NCI-H2107 treated with DMSO at 0.1 percent for 48 hours (cell line): ENCODE results near the gene PRPS1.
"Not testable (repeated sequence)": the region's sequence is repeated elsewhere in the genome, so short reads cannot be mapped to it uniquely, and the experiment has no call there.

ENCODE experiments used
- DNase-seq: peaks from one replicate; lab custom pipeline; 2025; ENCODE audit not compliant: unreplicated experiment; lab: John Stamatoyannopoulos, UW

PRPS1 gene

DNA sequence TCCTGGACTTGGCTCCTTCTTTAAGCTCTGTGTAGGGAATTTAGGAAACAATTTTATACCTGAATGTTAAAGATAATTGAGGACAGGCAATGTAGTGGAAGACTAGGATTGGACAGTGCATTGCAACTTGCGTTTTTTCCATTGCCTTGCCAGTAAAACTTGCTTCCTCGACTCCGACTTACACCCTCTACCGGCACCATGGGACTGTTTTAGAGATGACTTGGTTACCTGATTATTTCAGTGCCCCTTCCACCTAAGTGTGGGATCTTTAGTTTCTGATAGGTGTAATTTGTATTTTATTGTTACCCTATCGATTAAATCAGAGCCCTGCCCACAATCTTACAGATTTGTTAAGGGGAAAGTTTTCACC lies 1.2 kb downstream of the PRPS1 start:
- peak; percentile 33 for DNase-seq

DNA sequence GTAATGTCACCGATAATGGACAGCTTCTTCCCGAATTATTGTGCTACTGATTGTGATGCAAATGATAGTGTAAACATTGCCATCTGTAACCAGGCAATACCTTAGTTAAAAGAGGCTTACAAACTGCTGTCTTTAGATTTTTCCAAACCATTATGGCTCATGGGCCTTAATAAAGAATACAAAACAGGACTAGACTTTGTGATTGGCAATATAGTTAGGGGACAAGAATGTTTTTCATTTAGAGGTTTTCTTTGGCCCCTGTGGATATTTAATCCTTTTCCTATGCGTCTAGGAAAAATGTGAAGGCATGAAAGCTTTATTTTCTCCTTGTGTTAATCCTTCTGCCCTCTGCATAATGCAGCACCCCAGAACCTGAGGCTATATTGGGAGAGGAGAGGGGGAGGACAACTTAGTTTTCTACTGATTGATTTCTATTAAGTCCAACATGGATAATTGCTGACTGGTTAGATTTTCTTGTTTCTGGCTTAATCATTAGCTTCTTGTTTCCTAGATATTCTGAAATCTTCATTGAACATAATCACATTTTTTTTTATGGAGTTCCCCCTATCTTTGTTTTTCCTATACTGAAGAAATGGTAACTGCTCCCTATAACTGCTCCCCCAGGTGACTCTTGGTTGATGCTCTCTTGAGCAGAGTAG lies 1.9 kb downstream of the PRPS1 start:
- no peak for DNase-seq

DNA sequence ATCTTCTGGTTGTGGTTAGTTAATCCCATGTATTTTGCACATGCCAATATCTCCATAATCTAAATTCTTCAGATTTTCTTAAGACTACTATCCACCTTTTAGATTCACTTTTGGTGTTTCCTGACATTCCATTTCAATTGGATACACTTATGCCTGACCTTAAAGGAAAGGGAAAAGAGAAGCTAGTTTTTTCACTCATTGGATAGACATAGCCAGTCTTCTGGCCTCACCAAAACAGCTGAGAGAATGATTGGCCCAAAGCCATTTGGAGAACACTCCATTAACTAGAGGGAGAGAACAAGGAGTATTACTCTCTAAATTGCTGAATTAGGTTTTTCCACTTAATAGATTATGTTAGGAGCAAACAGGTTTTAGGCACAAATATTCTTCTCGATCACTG lies 4.0 kb downstream of the PRPS1 start:
- DNase-seq: no peak

DNA sequence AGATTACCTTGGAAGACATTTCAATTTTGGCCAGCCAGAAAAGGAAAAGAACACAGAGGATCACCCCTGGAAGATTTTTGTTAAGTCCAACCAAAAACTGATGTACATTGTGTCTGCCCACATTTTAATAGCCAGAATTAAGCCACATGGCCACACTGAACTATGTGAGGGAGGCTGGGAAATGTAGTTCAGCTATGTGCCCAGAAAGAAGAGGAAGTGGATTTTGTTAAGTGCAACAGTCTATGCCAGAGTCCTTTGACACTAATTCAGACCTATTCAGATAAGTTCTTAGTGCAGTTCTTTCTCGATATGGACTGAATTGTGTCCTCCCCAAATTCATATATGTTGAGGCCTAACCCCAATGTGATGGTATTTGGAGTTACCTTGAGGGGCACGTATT lies 18.4 kb downstream of the PRPS1 start:
- no peak for DNase-seq

DNA sequence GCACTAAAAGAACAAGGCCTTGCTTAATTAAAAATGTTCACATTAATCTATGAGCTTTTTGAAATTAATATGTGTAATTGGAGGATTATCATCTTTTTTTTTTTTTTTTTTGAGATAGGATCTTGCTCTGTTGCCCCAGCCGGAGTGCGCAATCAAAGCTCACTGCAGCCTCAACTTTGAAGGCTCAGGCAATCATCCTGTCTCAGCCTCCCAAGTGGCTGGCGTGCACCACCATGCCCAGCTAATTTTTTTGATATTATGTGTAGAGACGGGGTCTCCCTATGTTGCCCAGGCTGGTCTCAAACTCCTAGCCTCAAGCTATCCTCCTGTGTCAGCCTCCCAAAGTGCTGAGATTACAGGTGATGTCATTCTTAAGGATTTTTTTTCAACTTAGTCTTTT lies 20.0 kb downstream of the PRPS1 start:
- no peak for DNase-seq

DNA sequence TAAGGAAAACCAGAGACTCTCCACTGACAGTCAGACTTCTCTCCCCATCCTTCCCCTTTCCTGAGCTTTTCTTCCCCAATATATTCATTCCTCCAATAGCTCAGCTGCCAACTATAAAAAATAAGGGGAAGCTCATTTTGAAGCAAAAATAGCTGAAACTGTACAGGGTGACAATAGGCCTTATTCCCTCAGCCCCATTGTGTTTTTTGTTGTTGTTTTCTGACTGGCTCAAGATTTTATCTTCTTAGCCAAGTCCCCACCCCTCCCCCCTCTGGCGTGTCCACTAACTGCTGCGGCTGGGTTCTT lies 26.2 kb downstream of the PRPS1 start:
- DNase-seq: no peak

DNA sequence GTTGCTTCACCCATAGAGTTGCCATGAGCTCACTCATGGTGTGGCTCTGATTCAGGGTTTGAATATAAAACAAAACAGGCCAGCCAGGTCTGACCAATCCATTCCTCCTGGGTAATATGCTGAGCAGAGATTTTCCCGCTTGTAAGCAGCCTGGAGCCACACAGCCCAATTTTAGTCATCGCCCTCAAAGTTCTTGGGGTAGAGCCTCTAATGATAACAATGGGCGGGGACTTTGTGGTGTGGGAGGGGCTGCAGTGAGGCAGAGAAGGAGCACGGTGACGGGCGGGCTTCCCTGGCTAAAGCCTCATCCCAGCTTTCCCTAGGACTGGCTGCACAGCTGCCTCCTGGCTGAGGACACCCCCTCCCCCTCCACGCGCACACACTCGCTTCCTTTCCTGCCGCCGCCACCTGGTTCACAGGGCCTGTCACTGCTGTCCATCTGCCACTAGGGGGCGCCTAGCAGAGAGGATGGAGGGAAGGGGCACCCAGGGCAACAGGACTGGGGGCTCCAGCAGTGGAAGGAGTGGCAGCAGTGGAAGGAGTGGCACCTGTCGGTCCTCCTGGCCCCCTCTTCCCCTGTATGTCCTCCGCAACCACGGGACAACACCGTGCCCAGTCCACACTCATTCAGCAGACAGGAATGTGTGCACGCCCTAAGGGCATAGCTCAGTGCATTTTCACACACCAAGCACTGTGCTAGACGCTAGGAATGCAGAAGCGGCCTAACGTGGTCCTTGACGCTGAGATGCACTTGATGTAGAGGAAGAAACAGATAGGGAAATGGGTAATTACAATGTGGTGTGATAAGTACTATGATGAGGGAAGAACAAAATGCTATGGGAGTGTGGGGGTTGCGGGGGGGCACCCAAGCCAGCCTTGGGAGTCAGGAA lies 26.8 kb downstream of the PRPS1 start:
- peak; percentile 32 for DNase-seq

DNA sequence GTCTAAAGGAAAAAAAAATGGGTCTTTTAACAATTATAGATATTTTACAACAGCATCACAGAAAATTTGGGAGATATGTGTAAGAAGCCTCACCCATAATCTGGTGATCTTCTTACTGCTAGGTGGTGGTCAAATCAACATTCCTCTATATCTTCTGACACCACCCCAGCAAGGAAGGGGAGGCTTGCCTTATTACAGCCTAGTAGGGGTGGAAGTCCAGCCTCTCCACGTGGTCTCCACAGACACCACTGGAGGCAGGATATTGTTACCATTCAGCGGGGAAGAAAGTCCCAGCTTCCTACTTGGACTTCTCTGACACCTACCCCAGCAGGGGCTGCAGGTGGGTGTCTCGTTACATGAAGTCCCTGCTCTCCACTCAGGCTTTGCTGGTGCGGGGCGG lies 28.7 kb downstream of the PRPS1 start:
- DNase-seq: no peak

DNA sequence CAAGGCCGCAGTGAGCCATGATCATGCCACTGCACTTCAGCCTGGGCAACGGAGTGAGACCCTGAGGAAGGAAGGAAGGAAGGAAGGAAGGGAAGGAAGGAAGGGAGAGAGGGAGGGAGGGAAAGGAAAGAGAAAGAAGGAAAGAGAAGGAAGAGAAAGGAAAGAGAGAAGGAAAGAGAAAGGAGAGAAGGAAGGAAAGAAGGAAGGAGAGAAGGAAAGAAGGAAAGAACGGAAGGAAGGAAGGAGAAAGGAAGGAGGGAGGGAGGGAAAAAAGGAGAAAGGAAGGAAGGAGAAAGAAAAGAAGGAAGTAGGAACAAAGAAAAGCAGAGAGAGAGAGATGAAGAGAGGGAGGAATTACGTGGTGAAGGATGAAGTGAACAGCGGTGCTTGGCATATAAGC lies 30.4 kb downstream of the PRPS1 start:
- no peak for DNase-seq

DNA sequence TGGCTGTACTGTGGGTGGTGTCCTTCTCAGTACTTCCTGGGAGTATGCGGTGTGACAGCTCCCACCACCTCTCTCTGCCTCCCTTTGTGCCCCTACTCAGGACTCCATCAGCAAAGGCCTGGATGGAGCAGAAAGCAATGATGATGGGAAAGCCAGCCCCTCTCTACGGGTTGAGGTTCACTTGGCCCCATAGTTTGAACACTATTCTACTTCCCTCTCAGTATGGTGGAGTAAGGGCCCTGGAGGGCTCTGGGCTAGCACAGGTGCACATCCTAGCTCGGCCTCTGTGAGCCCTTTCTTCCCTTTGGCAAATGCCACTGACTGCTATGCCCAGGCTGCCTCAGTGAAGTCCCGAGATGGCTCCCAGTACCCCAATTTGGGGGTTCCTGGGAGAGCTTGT lies 31.0 kb downstream of the PRPS1 start:
- DNase-seq: no peak

DNA sequence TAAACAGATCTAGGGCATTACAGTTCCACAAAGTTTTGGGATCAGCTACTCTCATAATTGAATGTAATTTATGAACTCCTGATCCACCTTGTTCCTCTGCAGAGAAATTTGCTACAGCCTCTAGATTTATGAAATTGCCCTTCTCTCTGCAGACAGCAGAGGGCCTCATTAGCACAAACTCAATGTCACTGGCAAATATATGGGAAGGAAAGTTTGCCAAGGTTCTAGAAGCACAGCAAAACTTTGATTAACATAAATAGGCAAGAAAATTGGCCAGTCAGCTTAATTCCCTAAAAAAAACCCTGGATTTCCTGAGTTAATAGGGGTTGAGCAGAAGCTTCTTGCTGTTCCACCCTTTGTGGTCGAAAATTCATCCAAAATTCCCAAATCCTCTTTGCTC lies 31.5 kb downstream of the PRPS1 start:
- DNase-seq: peak; percentile 39

DNA sequence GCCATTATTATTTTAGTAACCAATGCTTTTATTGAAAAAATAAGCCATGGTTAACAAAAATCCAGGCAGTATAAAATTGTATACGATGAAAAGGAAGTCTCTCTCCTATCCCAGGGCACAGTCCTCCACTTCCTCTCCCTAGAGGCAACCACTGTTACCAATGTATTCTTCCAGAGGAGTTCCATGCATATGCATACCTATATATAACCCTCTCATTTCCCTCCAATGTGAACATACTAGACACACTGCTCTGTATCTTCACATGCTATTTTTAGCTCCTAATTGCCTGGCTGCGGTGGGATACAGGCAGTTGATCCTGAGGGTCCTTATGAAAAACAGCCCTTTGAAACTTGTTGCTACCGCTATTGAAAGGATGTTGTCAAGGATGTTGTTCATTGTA lies 33.8 kb downstream of the PRPS1 start:
- no peak for DNase-seq

DNA sequence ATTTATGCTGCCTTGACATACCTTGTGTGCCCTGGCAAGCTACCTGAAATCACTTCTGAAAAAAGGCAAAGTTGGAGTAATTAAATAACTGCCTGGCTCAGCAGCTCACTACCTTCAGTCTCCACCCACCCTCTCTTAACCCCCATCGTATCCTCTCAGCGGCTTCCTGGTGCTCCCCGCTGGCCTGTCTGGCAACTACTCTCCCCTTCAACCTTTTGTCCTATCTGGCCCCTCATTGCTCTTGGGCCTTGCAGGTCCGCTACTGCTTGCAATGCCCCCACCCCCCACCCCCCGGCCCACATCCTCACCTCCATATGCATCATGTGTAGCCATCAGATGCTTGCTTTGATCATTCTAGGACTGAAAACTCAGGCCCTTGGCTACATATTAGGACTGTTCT lies 34.5 kb downstream of the PRPS1 start:
- no peak for DNase-seq

DNA sequence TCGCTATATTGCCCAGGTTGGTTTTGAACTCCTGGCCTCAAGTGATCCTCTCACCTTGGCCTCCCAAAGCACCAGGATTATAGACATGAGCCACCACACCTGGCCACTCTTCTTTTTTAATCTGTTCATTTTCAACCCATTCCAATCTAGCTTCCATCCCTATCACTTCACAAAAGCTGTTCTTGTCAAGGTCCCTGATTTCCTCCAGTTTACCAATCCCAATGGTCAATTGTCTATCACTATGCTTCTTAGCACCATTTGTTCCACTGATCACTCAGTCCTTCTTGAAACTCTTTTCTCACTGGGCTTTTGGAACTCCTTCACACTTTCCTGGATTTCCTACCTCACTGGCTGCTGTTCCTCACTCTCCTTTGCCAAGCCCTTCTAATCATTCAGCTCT lies 38.6 kb downstream of the PRPS1 start:
- no peak for DNase-seq

DNA sequence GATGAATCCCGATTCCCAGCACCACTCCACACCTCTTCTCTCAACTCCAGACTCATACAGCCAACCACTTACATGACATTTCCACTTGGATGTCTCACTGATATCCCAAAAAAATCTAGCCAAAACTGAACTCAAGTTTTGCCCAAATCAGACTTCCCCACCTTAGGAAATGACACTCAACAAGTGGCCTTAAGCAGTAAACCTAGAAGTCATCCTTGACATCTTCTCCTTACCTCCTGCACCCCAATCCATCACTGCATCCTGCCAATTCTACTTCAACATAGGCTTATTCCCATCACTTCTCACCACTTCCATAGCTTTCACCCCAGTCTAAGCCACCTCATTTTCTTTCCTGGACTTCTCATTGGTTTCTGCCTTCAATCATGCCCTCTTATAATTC lies 39.1 kb downstream of the PRPS1 start:
- no peak for DNase-seq

DNA sequence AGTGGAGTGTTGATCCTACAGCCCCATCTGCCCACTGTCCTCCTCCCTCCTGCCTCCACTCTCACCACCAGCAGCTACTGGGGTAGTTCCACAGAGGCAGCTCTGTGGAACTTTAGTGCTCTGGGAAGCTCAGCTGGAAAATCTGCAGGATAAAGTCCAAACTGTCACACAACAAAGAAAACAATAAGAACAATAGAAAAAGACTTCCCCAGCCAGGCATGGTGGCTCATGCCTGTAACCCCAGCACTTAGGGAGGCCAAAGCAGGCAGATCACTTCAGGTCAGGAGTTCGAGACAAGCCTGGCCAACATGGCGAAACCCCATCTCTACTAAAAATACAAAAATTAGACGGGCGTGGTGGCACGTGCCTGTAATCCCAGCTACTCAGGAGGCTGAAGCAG lies 40.4 kb downstream of the PRPS1 start:
- DNase-seq: not testable (repeated sequence)

DNA sequence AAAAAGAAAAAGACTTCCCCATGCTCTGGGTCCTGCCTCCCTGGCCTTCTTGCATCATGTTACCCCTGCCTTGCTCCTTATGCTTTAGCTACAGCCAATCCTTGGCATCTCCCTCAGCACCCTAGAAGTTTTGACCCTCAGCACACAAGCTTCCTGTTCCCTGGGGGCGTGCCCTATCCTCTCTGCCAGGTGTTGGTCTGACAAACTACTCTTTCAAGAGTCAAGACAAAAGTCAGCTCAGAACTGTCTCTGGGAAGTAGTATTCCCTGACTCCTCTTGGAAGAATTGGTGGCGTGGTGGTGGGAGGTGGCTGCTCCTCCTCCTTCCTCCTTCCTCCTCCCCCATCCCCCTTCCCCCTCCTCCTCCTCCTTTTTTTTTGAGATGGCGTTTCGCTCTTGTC lies 41.0 kb downstream of the PRPS1 start:
- no peak for DNase-seq

DNA sequence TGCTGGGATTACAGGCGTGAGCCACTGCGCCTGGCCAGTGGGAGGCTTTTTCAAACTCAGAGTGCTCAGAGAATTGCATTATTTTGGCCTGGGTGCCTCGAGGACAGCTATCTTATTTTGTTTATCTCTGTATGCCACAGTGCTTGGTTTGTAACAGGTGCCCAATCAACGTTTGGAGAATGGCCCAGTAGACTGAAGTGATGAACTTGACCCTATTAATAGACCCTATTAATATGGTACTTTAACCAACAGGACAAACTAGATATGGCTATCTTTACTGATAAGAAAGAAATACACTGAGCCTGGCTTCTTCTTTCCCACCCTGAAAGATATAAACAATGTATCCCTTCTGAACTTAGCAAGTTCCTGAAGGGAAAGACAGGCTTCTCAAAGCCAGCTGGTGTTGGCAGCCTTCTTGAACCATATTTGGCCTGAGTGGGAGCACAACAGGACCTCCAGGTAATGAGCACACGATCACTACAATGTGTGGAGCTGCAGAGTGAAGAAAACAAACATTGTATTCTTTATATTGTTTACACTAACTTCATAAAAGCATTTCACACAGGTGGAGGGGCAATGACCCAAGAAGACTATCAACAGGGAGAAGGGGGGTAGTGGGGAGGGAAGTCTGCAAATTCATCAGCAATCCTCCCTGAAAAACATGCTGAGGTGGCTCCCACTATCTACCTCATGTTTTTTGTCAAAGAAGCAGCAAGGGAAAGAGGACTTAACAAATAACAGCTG lies 41.7 kb downstream of the PRPS1 start:
- no peak for DNase-seq

DNA sequence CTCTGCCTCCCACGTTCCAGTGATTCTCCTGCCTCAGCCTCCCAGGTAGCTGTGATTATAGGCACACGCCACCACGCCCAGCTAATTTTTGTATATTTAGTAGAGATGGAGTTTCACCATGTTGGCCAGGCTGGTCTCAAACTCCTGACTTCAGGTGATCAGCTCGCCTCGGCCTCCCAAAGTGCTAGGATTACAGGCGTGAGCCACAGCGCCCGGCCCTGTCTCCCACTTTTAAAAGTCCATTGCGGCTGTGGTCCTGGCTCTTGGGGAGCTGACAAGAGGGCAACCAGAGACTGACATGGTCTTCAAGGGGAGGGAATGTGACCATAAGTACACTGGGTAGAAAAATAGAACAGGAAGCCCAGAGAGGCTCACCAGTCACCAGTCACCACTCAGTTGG lies 42.9 kb downstream of the PRPS1 start:
- not testable (repeated sequence) for DNase-seq

DNA sequence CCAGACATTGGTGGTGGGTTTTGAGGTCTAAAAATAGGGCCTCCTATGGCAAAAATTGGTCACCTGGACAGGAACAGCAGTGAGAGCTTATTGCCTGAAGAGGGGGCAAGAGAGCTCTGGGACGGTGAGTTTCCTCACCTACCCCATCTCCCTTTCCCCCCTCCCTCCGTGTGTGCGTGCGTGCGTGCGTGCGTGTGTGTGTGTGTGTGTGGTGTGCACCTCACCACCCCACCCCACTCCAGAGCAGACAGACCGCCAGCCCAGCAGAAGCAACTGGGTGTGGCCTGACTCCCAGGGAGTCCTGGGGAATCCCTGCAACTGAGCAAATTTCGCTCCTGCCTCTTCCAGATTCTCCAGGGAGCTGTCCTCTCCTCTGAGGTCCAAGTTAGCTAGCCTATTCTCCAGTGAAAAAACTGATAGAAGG lies 44.7 kb downstream of the PRPS1 start:
- peak; percentile 63 for DNase-seq

DNA sequence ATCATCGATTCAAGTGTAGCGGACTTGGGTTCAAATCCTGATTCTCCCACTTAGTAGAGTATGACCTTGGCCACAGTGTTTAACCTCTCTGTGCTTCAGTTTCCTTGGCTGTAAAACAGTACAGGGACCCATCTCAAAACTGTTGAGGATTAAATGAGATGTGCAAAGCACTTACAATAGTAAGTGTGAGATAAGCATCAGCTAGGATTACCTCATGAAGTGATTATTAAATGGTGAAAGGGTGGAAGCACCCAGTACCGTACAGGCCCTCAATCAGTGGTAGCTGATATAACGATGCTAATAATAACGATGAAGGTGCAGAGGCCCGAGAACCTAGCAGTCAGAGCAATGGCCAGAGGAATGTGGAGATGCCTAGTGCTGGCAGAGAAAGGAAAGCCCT lies 45.1 kb downstream of the PRPS1 start:
- no peak for DNase-seq

DNA sequence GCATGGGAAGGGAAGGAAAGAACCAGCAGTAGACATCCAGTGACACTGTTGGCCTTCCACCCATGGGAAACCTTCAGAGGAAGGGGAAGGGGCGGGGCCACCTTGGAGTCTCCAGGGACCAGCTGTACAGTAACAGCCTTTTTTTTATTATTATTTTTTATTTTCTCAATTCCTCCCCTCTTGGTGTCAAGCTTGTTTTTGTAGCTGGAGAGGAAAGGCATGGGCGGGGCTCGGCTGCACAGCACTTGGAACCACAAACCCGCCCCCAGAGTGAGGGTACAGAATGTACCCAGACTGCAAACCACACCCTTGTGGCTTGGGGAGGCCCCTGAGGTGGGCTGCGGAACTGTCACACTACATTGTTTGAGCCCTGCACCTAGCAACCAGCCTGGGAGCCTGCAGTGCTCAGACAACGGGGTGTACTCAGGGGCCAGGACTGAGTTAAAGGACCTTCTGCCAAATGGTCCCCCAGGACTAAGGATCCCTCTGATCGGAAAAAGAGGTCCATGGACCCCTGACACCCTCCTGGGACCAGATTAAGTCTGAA lies 45.7 kb downstream of the PRPS1 start:
- no peak for DNase-seq
